AG09309 (cell line): Measurements from ENCODE around the gene ATP8B1.
A peak's percentile ranks its signal among the peaks of the same experiment; 100 is the strongest.

Source experiments
- DNase-seq: peaks from one replicate; pipeline ENCODE4 v3.0.0-alpha.2; 2010; ENCODE audit warnings: low read depth
- H3K4me3 ChIP-seq: 2 replicates; pipeline ENCODE4 v1.5.1; 2011; ENCODE audit warnings: mild to moderate bottlenecking, low read depth, low read length, moderate library complexity; ENCODE audit not compliant: control insufficient read depth
- TF ChIP-seq, protein P1 (sequence below): IDR thresholded peaks from 2 replicates; pipeline ENCODE4 v1.5.1; 2011; ENCODE audit warnings: mild to moderate bottlenecking, low read depth, low read length, inconsistent platforms; ENCODE audit not compliant: insufficient read depth, control insufficient read depth; ENCODE audit errors: missing control alignments

Gene ATP8B1

DNA sequence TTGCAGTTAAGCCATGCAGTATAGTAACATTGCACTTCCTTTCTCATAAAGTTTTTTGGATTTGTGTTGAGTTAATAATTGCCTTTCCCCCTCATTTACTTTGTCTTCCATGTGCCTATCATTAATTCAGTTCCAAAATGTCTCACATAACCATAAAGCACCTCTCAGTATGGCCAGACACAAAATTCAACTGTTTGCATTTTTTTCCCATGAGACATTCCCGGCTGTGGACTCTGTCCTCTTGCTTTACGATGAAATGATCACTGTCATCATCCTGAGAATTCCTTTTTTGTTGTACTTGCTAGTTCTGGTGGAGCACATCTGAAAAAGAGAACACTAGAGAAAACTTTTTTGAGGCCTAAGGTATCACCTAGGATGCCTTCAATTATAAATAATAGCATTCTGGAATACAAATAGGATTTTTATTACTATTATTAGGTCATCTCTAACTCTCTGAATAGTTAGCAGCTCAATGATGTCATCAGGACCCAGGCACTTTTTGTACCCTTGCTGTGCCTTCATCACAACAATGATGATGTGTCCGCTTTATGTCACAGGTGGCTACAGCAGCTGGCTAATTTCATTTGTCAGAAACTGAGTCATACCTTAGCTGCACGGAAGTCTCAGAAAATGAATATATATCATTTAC lies 8.5 kb upstream of the ATP8B1 start:
- TF ChIP-seq, protein P1, sequence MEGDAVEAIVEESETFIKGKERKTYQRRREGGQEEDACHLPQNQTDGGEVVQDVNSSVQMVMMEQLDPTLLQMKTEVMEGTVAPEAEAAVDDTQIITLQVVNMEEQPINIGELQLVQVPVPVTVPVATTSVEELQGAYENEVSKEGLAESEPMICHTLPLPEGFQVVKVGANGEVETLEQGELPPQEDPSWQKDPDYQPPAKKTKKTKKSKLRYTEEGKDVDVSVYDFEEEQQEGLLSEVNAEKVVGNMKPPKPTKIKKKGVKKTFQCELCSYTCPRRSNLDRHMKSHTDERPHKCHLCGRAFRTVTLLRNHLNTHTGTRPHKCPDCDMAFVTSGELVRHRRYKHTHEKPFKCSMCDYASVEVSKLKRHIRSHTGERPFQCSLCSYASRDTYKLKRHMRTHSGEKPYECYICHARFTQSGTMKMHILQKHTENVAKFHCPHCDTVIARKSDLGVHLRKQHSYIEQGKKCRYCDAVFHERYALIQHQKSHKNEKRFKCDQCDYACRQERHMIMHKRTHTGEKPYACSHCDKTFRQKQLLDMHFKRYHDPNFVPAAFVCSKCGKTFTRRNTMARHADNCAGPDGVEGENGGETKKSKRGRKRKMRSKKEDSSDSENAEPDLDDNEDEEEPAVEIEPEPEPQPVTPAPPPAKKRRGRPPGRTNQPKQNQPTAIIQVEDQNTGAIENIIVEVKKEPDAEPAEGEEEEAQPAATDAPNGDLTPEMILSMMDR = no peak
- DNase-seq = no peak
- no peak overlapping the region for H3K4me3 ChIP-seq

- DNase-seq = no peak
- no peak overlapping the region for H3K4me3 ChIP-seq
- TF ChIP-seq, protein P1 = no peak
Observed at GRCh38 chr18:57809190-57809589, 6.1 kb upstream of the ATP8B1 start.

GRCh38 chr18:57807336-57808117 lies 4.4 kb upstream of the ATP8B1 start:
- TF ChIP-seq, protein P1 = no peak
- H3K4me3 ChIP-seq = no peak overlapping the region
- DNase-seq = no peak

- no peak overlapping the region for H3K4me3 ChIP-seq
- TF ChIP-seq, protein P1 = no peak
Observed at GRCh38 chr18:57806978-57807285, 3.8 kb upstream of the ATP8B1 start.

DNA sequence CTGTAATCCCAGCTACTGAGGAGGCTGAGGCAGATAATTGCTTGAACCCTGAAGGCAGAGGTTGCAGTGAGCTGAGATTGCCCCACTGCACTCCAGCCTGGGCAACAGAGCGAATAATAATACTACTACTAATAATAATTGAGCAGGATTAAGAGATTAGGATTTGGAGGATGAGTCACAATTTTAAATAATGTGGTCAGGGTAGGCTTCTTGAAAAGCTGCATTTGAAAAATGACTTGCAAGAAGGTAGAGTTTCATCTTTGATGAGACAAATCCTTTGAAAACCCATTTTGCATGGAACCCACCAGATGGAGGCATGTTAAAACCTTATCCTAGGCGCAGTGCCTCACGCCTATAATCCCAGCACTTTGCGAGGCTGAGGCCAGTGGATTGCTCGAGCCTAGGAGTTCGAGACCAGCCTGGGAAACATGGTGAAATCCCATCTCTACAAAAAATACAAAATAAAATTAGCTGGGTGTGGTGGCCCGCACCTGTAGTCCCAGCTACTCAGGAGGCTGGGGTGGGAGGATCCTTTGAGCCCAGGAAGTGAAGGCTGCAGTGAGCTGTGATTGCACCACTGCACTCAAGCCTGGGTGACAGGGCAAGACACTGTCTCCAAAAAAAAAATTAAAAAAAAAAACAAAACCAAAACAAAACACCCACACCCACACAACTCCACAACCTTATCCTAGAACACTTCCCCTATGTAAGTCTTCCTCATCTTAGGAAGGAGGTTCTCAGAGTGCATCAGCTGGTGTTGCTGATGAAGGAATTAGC lies 3.3 kb upstream of the ATP8B1 start:
- DNase-seq = no peak
- TF ChIP-seq, protein P1 = no peak
- H3K4me3 ChIP-seq = no peak overlapping the region

More at GRCh38 chr18:57806978-57807285, 3.8 kb upstream of the ATP8B1 start:
- peak; percentile 58 for DNase-seq

DNA sequence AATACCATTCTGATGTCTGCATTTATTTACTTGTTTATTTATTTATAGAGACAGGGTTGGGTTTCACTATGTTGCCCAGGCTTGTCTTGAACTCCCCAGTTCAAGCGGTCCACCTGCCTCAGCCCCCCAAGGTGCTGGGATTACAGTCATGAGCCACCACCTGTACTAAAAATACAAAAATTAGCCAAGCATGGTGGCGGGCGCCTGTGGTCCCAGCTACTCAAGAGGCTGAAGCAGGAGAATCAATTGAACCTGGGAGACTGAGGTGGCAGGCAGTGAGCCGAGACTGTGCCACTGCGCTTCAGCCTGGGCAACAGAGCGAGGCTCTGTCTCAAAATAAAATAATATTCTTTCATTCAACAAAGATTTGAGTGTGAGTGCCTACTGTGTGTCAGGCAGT lies 2.0 kb upstream of the ATP8B1 start:
- H3K4me3 ChIP-seq = no peak overlapping the region
- TF ChIP-seq, protein P1 = no peak
- DNase-seq = no peak
